GM21381 (cell line): ENCODE results near the gene EIF2B5.
"Not testable (repeated sequence)": the region's sequence is repeated elsewhere in the genome, so short reads cannot be mapped to it uniquely, and the experiment has no call there.

ENCODE experiments used
- ATAC-seq: cut with Tn5 transposase; IDR thresholded peaks from one replicate; pipeline ENCODE4 v1.9.1; 2021; ENCODE audit warnings: mild to moderate bottlenecking, moderate library complexity; ENCODE audit not compliant: unreplicated experiment

EIF2B5 gene

GRCh38 chr3:184145111-184145524, 10.0 kb downstream of the EIF2B5 start:
- no peak for ATAC-seq

GRCh38 chr3:184145751-184146270, 10.7 kb downstream of the EIF2B5 start:
- ATAC-seq, result no peak

DNA sequence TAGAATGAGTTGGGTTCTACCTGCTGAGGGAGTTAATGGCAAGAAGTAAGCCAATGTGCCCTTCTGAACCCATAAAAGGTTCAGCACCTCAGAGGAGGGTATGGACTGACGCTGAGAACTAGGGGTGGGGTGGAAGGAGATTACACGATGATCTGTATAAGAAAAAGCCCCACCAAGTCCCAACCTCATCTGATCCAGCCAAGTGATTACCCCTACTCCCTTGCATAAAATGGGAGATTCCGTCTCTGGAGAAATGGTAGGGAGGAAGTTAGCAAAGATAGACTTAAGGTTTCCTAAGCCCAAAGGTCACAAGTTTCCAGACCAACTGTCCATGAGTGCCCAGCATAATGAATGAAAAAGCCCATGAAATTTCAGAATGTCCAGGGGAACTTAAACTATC, 12.9 kb downstream of the EIF2B5 start:
- ATAC-seq, result no peak

DNA sequence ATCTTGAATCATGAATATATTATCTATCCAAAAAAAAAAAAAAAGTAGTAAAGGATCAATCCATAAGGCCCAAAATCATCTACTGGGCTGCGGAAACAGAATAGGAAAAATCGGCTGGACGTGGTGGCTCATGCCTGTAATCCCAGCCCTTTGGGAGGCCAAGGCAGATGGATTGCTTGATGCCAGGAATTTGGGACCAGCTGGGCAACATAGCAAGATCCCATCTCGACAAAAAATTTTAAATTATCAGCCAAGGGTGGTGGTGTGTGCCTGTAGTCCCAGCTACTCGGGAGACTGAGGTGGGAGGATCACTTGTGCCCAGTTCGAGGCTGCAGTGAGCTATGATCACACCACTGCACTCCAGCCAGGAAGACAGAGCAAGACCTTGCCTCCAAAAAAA, 14.0 kb downstream of the EIF2B5 start:
- no peak for ATAC-seq

DNA sequence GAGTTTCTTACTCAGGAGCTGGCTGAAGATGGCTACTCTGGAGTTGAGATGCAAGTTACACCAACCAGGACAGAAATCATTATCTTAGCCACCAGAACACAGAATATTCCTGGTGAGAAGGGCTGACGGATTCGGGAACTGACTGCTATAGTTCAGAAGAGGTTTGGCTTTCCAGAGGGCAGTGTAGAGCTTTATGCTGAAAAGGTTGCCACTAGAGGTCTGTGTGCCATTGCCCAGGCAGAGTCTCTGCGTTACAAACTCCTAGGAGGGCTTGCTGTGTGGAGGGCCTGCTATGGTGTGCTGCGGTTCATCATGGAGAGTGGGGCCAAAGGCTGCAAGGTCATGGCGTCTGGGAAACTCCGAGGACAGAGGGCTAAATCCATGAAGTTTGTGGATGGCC, 14.6 kb downstream of the EIF2B5 start:
- ATAC-seq, result not testable (repeated sequence)

GRCh38 chr3:184154885-184155643, 19.9 kb downstream of the EIF2B5 start, which contains the start of gene DVL3:
Gene DVL3 (plus strand): TSS chr3:184155377. CDS start chr3:184155636, 259 bp downstream.
- ATAC-seq, result peak; percentile 81

- ATAC-seq, result peak; percentile 25
These were observed 20.7 kb downstream of the EIF2B5 start for GRCh38 chr3:184155644-184156521.

DNA sequence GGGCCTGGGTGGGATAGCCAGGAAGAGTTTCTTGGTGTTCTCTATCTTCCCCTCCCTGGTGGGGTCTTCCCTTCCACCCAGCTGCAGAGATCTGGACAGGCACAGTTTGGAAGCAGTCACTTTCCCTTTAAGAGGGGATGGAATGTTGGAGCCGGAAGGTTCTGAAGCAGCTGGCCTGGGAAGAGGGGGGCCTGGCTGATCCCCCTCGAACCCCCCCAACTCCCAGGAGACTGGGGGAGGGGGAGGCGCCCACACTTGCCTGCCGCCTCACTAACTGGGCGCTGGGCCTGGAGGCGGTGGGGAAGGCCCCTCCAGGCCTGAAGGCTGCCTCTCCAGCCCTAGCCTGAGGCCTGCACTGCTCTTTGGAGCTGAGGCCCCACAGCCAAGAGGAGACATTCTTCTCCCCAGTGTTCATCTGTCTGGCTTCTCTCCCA, 21.4 kb downstream of the EIF2B5 start:
- no peak for ATAC-seq

DNA sequence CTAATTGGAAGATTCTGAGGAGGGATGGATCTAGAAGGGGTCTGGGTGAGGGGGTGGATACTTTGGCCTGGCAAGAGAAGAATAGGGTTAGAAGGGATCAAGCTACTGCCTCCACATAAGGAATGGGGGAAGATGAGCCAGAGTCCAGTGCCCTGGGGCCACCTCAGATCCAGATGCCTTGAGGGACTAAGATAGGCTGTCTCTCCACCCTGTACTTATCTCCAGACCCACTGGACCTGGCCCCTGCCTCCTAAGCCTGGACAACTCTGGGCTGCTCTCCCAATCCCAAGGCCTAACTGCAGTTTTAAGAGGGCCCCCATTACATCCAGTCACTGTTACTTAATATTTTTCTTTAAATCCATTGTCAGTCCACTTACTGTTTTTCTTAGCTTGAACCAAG, 22.0 kb downstream of the EIF2B5 start:
- ATAC-seq, result no peak

- no peak for ATAC-seq
These were observed 23.2 kb downstream of the EIF2B5 start for GRCh38 chr3:184158404-184158803.

- ATAC-seq, result no peak
These were observed 25.3 kb downstream of the EIF2B5 start for GRCh38 chr3:184160456-184160855.

GRCh38 chr3:184162571-184163070, 27.5 kb downstream of the EIF2B5 start:
- not testable (repeated sequence) for ATAC-seq

DNA sequence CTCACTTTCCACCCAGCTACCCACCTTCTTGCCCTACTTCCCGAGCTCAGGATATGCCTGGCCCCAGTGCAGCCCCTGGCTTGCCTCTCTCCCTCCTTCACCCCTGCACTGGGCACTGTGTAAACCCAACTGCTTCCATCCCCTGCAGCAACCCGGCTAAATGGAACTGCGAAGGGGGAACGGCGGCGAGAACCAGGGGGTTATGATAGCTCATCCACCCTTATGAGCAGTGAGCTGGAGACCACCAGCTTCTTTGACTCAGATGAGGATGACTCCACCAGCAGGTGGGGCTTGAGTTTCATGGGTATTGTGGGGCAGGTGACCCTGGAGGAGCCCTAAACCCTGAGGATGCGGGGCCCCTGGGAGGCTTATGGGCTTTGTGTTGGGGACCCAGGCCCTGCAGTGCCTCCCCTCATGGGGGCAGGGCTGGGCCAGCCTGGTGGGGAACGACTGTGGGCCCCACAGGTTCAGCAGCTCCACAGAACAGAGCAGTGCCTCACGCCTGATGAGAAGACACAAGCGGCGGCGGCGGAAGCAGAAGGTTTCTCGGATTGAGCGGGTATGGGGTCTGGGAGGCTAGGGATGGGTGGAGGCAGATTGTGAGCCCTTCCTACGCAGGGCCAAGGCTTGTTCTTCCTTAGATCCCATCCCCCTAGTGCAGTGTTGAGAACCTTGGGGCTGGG, 29.6 kb downstream of the EIF2B5 start:
- ATAC-seq, result no peak

GRCh38 chr3:184165543-184165942, 30.4 kb downstream of the EIF2B5 start:
- no peak for ATAC-seq

GRCh38 chr3:184166671-184167070, 31.5 kb downstream of the EIF2B5 start:
- ATAC-seq, result no peak

- no peak for ATAC-seq
These were observed 32.6 kb downstream of the EIF2B5 start for GRCh38 chr3:184167786-184168185.

DNA sequence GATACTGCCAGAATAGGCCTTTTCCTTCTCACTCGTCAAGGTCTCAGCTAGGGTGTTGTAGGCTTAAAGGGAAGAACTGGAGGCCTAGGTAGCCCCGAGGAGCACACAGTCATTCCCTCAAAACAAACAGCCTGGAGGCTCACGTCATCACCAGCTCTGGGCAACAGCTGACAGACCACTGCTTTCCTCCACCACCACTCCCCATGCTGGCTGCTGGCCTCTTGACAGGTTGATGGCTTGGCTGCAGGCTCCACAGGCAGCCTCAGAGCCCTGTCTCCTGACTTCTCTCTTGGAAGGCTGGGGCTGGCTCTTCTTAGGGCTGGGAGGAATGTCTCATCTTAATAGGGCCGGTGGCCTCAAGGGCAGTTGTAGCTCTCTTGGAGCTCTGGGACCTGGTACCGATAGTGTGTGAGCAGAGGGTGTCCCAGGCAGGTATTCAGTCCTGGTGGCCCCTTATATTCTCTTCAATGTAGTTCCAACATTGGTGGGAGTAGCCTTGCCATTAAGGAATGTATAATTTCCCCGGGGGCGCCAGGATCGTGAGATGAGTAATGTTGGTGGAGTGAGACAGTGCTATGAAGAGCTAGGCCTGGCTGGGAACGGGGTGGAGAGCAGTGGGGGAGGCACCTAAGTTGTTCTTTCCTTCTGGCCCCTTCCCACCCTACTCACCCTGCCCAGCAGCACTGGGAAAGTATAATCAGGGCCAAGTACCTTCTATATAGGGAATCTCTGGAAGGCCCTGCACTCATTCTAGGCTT, 33.4 kb downstream of the EIF2B5 start:
- no peak for ATAC-seq

- ATAC-seq, result no peak
These were observed 35.0 kb downstream of the EIF2B5 start for GRCh38 chr3:184169896-184170875.

DNA sequence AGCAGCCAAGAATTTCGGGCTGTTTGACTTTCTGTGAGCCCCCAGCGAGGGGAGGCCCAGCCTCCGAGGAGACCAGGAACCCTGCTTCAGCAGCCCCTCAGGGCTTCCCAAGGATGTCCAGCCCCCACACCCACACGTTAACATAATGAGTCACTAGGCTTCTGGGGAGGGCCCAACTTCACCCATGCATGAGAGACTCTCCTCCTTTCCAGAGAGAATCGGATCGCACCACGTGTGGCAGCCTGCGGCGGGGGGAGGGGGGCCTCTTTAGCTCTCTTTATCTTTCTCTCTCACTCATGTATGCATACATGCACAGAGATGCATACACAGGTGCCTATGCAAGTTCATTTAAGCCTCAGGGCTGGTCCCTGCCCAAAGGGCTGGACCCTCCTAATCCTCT, 36.4 kb downstream of the EIF2B5 start:
- no peak for ATAC-seq
